ENCODE results near the gene SHCBP1L. TPM values are rescaled to one million over a fixed set of nuclear protein-coding genes. Genes with fewer than 3 reads are reported as not detected.

The SHCBP1L gene
- total RNA-seq, 1 experiment from 2014 or later = not detected

DNA sequence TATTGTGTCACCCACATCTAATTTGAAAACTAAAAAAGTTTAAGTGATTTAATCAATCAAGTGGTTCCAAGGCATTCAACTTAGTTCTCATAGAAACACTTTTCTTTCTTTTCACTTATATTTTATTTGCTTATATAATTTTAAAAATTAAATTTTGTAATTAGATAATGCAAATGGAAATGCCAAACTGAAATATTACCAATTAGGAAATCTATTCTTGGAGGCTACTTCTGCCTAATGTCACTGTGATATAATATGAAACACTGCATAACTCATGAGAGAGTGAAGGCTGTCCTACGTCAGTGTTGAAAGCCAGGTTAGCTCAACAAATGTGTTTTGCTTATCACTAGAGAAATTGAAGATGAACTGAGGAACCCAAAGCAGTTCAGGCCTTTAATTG is 18.3 kb upstream of the SHCBP1L start:
- H3K9me3 ChIP-seq (ENCODE audit: low read depth, low read length, poor library complexity, severe bottlenecking) = no peaks in the 10 kb centered on the region
- no peaks in the 10 kb centered on the region for H3K27me3 ChIP-seq (replicated peaks; ENCODE audit: insufficient read depth, low read depth, low read length, poor library complexity)
- no peak for TF ChIP-seq EZH2 (IDR thresholded peaks at IDR 0.05; ENCODE audit: borderline replicate concordance, low read depth, low read length, poor library complexity, severe bottlenecking)
- TF ChIP-seq, protein P1, sequence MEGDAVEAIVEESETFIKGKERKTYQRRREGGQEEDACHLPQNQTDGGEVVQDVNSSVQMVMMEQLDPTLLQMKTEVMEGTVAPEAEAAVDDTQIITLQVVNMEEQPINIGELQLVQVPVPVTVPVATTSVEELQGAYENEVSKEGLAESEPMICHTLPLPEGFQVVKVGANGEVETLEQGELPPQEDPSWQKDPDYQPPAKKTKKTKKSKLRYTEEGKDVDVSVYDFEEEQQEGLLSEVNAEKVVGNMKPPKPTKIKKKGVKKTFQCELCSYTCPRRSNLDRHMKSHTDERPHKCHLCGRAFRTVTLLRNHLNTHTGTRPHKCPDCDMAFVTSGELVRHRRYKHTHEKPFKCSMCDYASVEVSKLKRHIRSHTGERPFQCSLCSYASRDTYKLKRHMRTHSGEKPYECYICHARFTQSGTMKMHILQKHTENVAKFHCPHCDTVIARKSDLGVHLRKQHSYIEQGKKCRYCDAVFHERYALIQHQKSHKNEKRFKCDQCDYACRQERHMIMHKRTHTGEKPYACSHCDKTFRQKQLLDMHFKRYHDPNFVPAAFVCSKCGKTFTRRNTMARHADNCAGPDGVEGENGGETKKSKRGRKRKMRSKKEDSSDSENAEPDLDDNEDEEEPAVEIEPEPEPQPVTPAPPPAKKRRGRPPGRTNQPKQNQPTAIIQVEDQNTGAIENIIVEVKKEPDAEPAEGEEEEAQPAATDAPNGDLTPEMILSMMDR (conservative IDR thresholded peaks at IDR 0.05; ENCODE audit: low read depth, low read length) = no peak
- H3K4me1 ChIP-seq (ENCODE audit: insufficient read depth, low read length, poor library complexity, severe bottlenecking) = no peaks in the 10 kb centered on the region
- H3K36me3 ChIP-seq (ENCODE audit: insufficient read depth, low read length, poor library complexity, severe bottlenecking) = no peaks in the 10 kb centered on the region
- H3K27ac ChIP-seq (ENCODE audit: low read depth, low read length, poor library complexity, severe bottlenecking) = no peak overlapping the region
- no peak overlapping the region for H3K4me3 ChIP-seq (ENCODE audit: low read depth, low read length, poor library complexity, severe bottlenecking)
- no TSS peak for BruUV-seq (replicated peaks)
- DNase-seq (ENCODE audit: low spot score) = no peak
- POLR2A ChIA-PET (ENCODE audit: low non-redundant PET) = interaction anchor here (0.6 kb wide), 1 partner anchor 57 kb away, joined by 4 read pairs; no protein-coding TSS in a partner anchor
- intact Hi-C loops (cut with micrococcal nuclease; ENCODE audit: unreplicated experiment) = no loop called here
- CTCF ChIA-PET = no interaction called here

DNA sequence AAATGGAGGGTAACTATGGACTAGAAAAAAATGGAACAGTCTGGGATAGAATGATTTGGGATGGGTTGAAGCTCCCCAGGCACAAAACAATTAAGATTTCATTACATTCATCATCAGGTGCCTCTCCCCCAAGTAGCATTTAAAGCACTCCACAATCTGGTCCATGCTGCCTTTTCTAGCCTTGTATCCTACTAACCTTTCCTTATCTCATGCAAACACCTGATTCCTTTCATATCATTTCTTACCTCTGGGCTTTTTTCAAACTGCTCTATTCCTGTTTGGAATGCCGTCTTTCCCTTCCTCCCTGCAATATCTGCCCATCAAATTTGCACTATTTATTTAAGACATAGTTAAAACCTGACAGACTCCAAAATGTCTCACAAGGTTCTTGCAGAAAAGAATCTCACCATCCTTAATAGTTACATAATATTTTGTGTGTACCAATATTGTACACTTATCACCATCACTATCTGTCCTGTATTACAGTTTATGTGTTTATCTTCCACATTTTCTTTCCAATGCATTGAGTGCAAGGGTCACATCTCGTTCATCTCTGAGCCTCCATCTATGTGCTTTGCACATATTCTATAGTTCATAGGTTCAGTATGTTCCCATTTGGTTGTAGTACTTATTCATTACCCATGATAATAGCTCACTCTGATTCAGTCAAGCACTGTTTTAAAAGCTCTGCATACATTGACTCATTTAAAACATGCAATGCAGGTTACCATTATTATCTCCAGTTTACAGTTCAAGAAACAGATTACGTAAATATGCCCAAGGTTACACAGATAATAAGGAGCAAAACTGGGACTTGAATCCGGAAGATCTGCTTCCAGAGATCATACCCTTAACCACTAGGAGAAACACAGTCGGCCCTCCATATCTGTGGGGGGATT is 16.1 kb upstream of the SHCBP1L start:
- CTCF ChIA-PET = no interaction called here
- POLR2A ChIA-PET (ENCODE audit: low non-redundant PET) = no interaction called here
- DNase-seq (ENCODE audit: low spot score) = no peak
- no peaks in the 10 kb centered on the region for H3K4me1 ChIP-seq (ENCODE audit: insufficient read depth, low read length, poor library complexity, severe bottlenecking)
- H3K27ac ChIP-seq (ENCODE audit: low read depth, low read length, poor library complexity, severe bottlenecking) = no peak overlapping the region
- no peaks in the 10 kb centered on the region for H3K27me3 ChIP-seq (replicated peaks; ENCODE audit: insufficient read depth, low read depth, low read length, poor library complexity)
- H3K9me3 ChIP-seq (ENCODE audit: low read depth, low read length, poor library complexity, severe bottlenecking) = no peaks in the 10 kb centered on the region
- intact Hi-C loops (cut with micrococcal nuclease; ENCODE audit: unreplicated experiment) = loop anchor here (10.0 kb wide), 1 partner anchor 506 kb away; the partner anchor contains the start of gene SMG7
- H3K36me3 ChIP-seq (ENCODE audit: insufficient read depth, low read length, poor library complexity, severe bottlenecking) = no peaks in the 10 kb centered on the region
- TF ChIP-seq EZH2 (IDR thresholded peaks at IDR 0.05; ENCODE audit: borderline replicate concordance, low read depth, low read length, poor library complexity, severe bottlenecking) = no peak
- TF ChIP-seq, protein P1 (conservative IDR thresholded peaks at IDR 0.05; ENCODE audit: low read depth, low read length) = no peak
- no peak overlapping the region for H3K4me3 ChIP-seq (ENCODE audit: low read depth, low read length, poor library complexity, severe bottlenecking)
- no TSS peak for BruUV-seq (replicated peaks)

DNA sequence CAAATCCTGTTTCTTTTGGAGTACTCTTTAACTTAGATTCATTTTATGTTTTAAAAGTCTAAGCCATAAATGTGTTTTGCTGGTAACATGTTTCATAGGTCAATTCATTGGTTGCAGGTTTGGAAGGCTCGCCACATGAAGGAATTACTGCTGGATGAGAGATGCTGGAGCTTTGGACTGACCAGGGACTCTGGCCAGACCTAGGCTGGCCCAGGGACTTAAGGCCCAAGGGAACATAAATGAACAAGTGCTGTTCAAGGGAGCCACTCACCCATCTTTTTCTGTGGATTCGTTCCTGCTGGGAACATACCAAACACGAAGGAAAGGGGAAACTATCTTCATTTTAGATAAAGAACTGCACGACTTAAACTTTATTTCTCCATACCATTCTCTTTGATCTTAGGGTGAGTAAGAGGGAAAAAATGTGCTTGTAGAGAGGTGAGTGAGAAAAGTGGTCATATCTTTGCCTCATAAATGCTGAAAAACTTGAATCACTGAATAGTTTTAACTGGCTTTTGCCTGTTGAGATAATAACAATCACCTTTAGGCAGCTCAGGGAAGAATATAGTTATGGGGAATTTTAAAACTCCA is 15.3 kb upstream of the SHCBP1L start:
- no peak for DNase-seq (ENCODE audit: low spot score)
- POLR2A ChIA-PET (ENCODE audit: low non-redundant PET) = no interaction called here
- BruUV-seq (replicated peaks) = no TSS peak

More for the DNA sequence above, 15.3 kb upstream of the SHCBP1L start:
- CTCF ChIA-PET = no interaction called here
- Histone ChIP-seq H3K27ac (ENCODE audit: low read depth, low read length, poor library complexity, severe bottlenecking) (no peak overlapping the region), H3K27me3 (replicated peaks; ENCODE audit: insufficient read depth, low read depth, low read length, poor library complexity) (no peaks in the 10 kb centered on the region), H3K9me3 (ENCODE audit: low read depth, low read length, poor library complexity, severe bottlenecking) (no peaks in the 10 kb centered on the region), H3K4me3 (ENCODE audit: low read depth, low read length, poor library complexity, severe bottlenecking) (no peak overlapping the region), H3K36me3 (ENCODE audit: insufficient read depth, low read length, poor library complexity, severe bottlenecking) (no peaks in the 10 kb centered on the region), H3K4me1 (ENCODE audit: insufficient read depth, low read length, poor library complexity, severe bottlenecking) (no peaks in the 10 kb centered on the region)
- intact Hi-C loops (cut with micrococcal nuclease; ENCODE audit: unreplicated experiment) = loop anchor here (10.0 kb wide), 1 partner anchor 507 kb away; the partner anchor contains the start of gene SMG7
- TF ChIP-seq EZH2 (IDR thresholded peaks at IDR 0.05; ENCODE audit: borderline replicate concordance, low read depth, low read length, poor library complexity, severe bottlenecking) = no peak
- TF ChIP-seq, protein P1 (conservative IDR thresholded peaks at IDR 0.05; ENCODE audit: low read depth, low read length) = no peak

Data from A673 (cell line).